Esophagus squamous epithelium (tissue), 4 donors: ENCODE measurements around the gene NCKAP1.

Experiments
- POLR2A ChIP-seq, 4 donors: fragments of 450-650 bp; IDR thresholded peaks; one replicate each; pipeline ENCODE4 v1.6.1; 2017; ENCODE audit warnings: antibody characterized with exemption in 4 of 4, mild to moderate bottlenecking in 4 of 4, moderate library complexity in 3 of 4
- TF ChIP-seq, protein P1 (sequence below), 6 experiments: fragments of 450-650 bp in 4 of 6; fragments of 200-600 bp in 2 of 6; sonication (generic) in 2 of 6; IDR thresholded peaks; one replicate each; pipeline ENCODE4 v1.5.1; 2016 to 2019; ENCODE audit warnings: antibody characterized with exemption in 6 of 6, mild to moderate bottlenecking in 4 of 6, moderate library complexity in 4 of 6

DNA sequence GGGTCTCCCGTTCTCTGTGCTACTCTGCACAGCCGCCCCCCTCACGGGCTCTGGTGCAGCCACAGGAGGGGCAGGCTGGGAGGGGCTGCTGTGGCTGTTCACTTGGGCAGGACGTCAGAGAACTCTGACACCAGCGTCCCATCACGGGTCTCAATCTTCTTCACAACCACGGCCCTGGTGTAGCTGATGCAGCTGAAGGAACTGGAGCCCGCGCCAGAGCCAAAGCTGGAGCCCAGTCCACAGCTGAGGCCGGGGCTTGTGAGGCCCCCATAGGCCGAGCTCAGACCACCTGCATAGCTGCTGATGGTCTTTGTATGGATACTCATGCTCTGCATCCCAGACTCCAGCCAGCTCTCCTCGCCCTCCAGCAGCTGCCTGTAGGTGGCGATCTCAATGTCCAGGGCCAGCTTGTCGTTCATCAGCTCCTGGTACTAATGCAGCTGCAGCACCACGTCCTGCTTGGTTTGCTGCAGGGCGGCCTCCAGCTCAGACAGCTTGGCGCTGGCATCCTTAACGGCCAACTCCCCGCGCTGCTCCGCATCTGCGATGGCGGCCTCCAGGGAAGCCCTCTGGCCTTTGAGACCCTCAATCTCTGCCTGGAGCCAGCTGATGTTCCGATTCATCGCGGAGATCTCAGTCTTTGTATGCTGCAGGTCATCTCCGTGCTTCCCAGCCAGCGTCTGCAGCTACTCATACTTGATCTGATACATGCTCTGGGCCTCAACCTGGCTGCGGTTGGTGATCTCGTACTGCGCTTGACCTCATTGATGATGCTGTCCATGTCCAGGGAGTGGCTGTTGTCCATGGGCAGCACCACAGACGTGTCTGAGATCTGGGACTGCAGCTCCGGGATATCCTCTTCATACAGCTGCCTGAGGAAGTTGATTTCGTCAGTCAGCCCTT lies 32.9 kb upstream of the NCKAP1 start:
- TF ChIP-seq, protein P1, sequence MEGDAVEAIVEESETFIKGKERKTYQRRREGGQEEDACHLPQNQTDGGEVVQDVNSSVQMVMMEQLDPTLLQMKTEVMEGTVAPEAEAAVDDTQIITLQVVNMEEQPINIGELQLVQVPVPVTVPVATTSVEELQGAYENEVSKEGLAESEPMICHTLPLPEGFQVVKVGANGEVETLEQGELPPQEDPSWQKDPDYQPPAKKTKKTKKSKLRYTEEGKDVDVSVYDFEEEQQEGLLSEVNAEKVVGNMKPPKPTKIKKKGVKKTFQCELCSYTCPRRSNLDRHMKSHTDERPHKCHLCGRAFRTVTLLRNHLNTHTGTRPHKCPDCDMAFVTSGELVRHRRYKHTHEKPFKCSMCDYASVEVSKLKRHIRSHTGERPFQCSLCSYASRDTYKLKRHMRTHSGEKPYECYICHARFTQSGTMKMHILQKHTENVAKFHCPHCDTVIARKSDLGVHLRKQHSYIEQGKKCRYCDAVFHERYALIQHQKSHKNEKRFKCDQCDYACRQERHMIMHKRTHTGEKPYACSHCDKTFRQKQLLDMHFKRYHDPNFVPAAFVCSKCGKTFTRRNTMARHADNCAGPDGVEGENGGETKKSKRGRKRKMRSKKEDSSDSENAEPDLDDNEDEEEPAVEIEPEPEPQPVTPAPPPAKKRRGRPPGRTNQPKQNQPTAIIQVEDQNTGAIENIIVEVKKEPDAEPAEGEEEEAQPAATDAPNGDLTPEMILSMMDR (IDR thresholded peaks at IDR 0.05): peak in 2 of 6 experiments; percentile 5 to 40
- no peak for TF ChIP-seq POLR2A (IDR thresholded peaks at IDR 0.05)
